Stimulated activated CD8-positive, alpha-beta memory T cell treated with anti-CD3 and anti-CD28 coated beads, Interleukin-15, amount 100 ng/mL, for 48 hours (primary cell): Measurements from ENCODE around the gene ATP5F1B.

ENCODE experiments used
- DNase-seq, 2 donors: peaks; one replicate each; pipeline ENCODE4 v3.0.0-alpha.2; 2020; ENCODE audit warnings: low read depth in 2 of 2

Gene ATP5F1B

GRCh38 chr12:56622535-56622934, 23.2 kb downstream of the ATP5F1B start:
- no peak for DNase-seq

- no peak for DNase-seq
Observed at GRCh38 chr12:56616925-56617324, 28.9 kb downstream of the ATP5F1B start.

- DNase-seq = no peak
Observed at GRCh38 chr12:56616244-56616643, 29.5 kb downstream of the ATP5F1B start.

- DNase-seq = no peak
Observed at GRCh38 chr12:56614627-56615026, 31.2 kb downstream of the ATP5F1B start.

GRCh38 chr12:56604355-56604754, 41.4 kb downstream of the ATP5F1B start:
- DNase-seq = no peak

- DNase-seq = no peak
Observed at GRCh38 chr12:56602239-56602638, 43.5 kb downstream of the ATP5F1B start.

GRCh38 chr12:56601503-56601902, 44.3 kb downstream of the ATP5F1B start:
- DNase-seq = peak; percentile 4

- DNase-seq = no peak
Observed at GRCh38 chr12:56600753-56601152, 45.0 kb downstream of the ATP5F1B start.

- DNase-seq = no peak
Observed at GRCh38 chr12:56599797-56600196, 46.0 kb downstream of the ATP5F1B start.

- no peak for DNase-seq
Observed at GRCh38 chr12:56599041-56599440, 46.7 kb downstream of the ATP5F1B start.

- DNase-seq = no peak
Observed at GRCh38 chr12:56596815-56597214, 49.0 kb downstream of the ATP5F1B start.

- DNase-seq = peak; percentile 19 to 30
Observed at GRCh38 chr12:56593909-56594621, 51.7 kb downstream of the ATP5F1B start.

- no peak for DNase-seq
Observed at GRCh38 chr12:56591961-56592360, 53.8 kb downstream of the ATP5F1B start.

- DNase-seq = no peak
Observed at GRCh38 chr12:56591126-56591525, 54.7 kb downstream of the ATP5F1B start.

GRCh38 chr12:56590237-56590830, 55.5 kb downstream of the ATP5F1B start:
- DNase-seq = peak in 1 of 2 donors; percentile 8

GRCh38 chr12:56589783-56590182, 56.0 kb downstream of the ATP5F1B start:
- DNase-seq = no peak
